Activated CD8-positive, alpha-beta memory T cell treated with anti-CD3 and anti-CD28 coated beads, Interleukin-2, amount 10 ng/mL, durations not matched to agents 7 days and 5 days (primary cell): Measurements from ENCODE around the gene TEKT2. TPM values are rescaled to one million over a fixed set of nuclear protein-coding genes. Genes with fewer than 3 reads are reported as not detected.
A peak's percentile ranks its signal among the peaks of the same experiment; 100 is the strongest.

Experiments
- ATAC-seq: fragments of 150-1000 bp; cut with Tn5 transposase; one replicate; pipeline ENCODE4 v1.10.0; 2021; ENCODE audit warnings: moderate library complexity
- CTCF ChIA-PET: fragments of 350-600 bp; sonication (Branson Sonifier 250); formaldehyde crosslinking; loops from one replicate; lab custom pipeline; 2021; ENCODE audit warnings: antibody characterized with exemption; lab: Charles Lee
- DNase-seq: peaks from one replicate; pipeline ENCODE4 v3.0.0-alpha.2; 2020
- H3K27ac Mint-ChIP-seq: one replicate; pipeline ENCODE4 v1.8.0; 2021; ENCODE audit warnings: mild to moderate bottlenecking, mixed read lengths
- H3K27me3 Mint-ChIP-seq: one replicate; pipeline ENCODE4 v1.8.0; 2021; ENCODE audit warnings: mixed read lengths
- H3K36me3 Mint-ChIP-seq: one replicate; pipeline ENCODE4 v1.8.0; 2021; ENCODE audit warnings: mild to moderate bottlenecking, mixed read lengths
- H3K4me1 Mint-ChIP-seq: one replicate; pipeline ENCODE4 v1.8.0; 2021; ENCODE audit warnings: mixed read lengths
- H3K4me3 Mint-ChIP-seq: one replicate; pipeline ENCODE4 v1.8.0; 2021; ENCODE audit warnings: mild to moderate bottlenecking, moderate library complexity, mixed read lengths
- H3K9me3 Mint-ChIP-seq: one replicate; pipeline ENCODE4 v1.8.0; 2022; ENCODE audit warnings: low read depth, mixed read lengths
- total RNA-seq, 2 experiments: library from RNA; stranded (reverse); gene quantifications; one replicate each; pipeline ENCODE4 v1.2.3, GENCODE V29; 2021

Gene TEKT2
- total RNA-seq, 2 experiments from 2014 or later, result not detected

- Mint-ChIP-seq H3K4me3 (no peak overlapping the region), H3K9me3 (no peaks in the 10 kb centered on the region), H3K4me1 (peaks cover 4% of the 10 kb centered on the region), H3K36me3 (peaks cover 3% of the 10 kb centered on the region), H3K27me3 (no peaks in the 10 kb centered on the region), H3K27ac (no peak overlapping the region)
- DNase-seq (peak; percentile 85), ATAC-seq (peak; percentile 93)
- CTCF ChIA-PET, result interaction anchor here (0.7 to 17.9 kb wide), 17 partner anchors 9 to 322 kb away, joined by 3 to 307 read pairs (median 4); partner anchors contain the start of genes ADPRS and TRAPPC3
These were observed 15.9 kb downstream of the TEKT2 start for GRCh38 chr1:36099681-36100341.

GRCh38 chr1:36100376-36100775, 16.5 kb downstream of the TEKT2 start:
- CTCF ChIA-PET, result interaction anchor here (0.7 to 17.9 kb wide), 17 partner anchors 9 to 322 kb away, joined by 3 to 307 read pairs (median 4); partner anchors contain the start of genes ADPRS and TRAPPC3
- peaks cover 3% of the 10 kb centered on the region for H3K36me3 Mint-ChIP-seq

GRCh38 chr1:36101546-36101945, 17.7 kb downstream of the TEKT2 start:
- DNase-seq, result no peak
- H3K4me3 Mint-ChIP-seq, result no peak overlapping the region
- H3K27me3 Mint-ChIP-seq, result no peaks in the 10 kb centered on the region
- CTCF ChIA-PET, result interaction anchor here (1.5 to 17.9 kb wide), 5 partner anchors 11 to 284 kb away, joined by 3 to 307 read pairs (median 11); partner anchors contain the start of genes STK40 and TRAPPC3
- no peak overlapping the region for H3K27ac Mint-ChIP-seq
- no peak for ATAC-seq
- H3K36me3 Mint-ChIP-seq, result no peaks in the 10 kb centered on the region
- H3K9me3 Mint-ChIP-seq, result no peaks in the 10 kb centered on the region
- peaks cover 4% of the 10 kb centered on the region for H3K4me1 Mint-ChIP-seq

More at GRCh38 chr1:36100376-36100775, 16.5 kb downstream of the TEKT2 start:
- no peak overlapping the region for H3K27ac Mint-ChIP-seq
- H3K27me3 Mint-ChIP-seq, result no peaks in the 10 kb centered on the region
- DNase-seq, result no peak
- no peak overlapping the region for H3K4me3 Mint-ChIP-seq
- ATAC-seq, result no peak
- peaks cover 4% of the 10 kb centered on the region for H3K4me1 Mint-ChIP-seq
- H3K9me3 Mint-ChIP-seq, result no peaks in the 10 kb centered on the region

GRCh38 chr1:36106269-36106668, 22.4 kb downstream of the TEKT2 start:
- Mint-ChIP-seq H3K27ac (no peak overlapping the region), H3K4me3 (no peak overlapping the region), H3K27me3 (no peaks in the 10 kb centered on the region), H3K4me1 (peaks cover 24% of the 10 kb centered on the region), H3K9me3 (no peaks in the 10 kb centered on the region), H3K36me3 (no peaks in the 10 kb centered on the region)
- ATAC-seq (no peak), DNase-seq (no peak)
- CTCF ChIA-PET, result interaction anchor here (1.0 to 17.9 kb wide), 4 partner anchors 11 to 43 kb away, joined by 3 to 307 read pairs (median 4); partner anchors contain the start of gene TRAPPC3

GRCh38 chr1:36107394-36107793, 23.5 kb downstream of the TEKT2 start:
- H3K27ac Mint-ChIP-seq, result no peak overlapping the region
- no peak overlapping the region for H3K4me3 Mint-ChIP-seq
- H3K4me1 Mint-ChIP-seq, result peaks cover 32% of the 10 kb centered on the region
- ATAC-seq (no peak), DNase-seq (no peak)
- no peaks in the 10 kb centered on the region for H3K36me3 Mint-ChIP-seq
- no peaks in the 10 kb centered on the region for H3K9me3 Mint-ChIP-seq
- CTCF ChIA-PET, result interaction anchor here (0.9 to 17.9 kb wide), 3 partner anchors 26 to 216 kb away, joined by 3 to 307 read pairs (median 4); partner anchors contain the start of gene TRAPPC3
- H3K27me3 Mint-ChIP-seq, result no peaks in the 10 kb centered on the region

GRCh38 chr1:36108314-36108713, 24.4 kb downstream of the TEKT2 start:
- Mint-ChIP-seq H3K27me3 (no peaks in the 10 kb centered on the region), H3K9me3 (no peaks in the 10 kb centered on the region), H3K27ac (peak overlapping the region; percentile 64), H3K4me3 (no peak overlapping the region), H3K36me3 (no peaks in the 10 kb centered on the region), H3K4me1 (peaks cover 32% of the 10 kb centered on the region)
- DNase-seq (no peak), ATAC-seq (no peak)
- CTCF ChIA-PET, result interaction anchor here (1.0 to 4.1 kb wide), 4 partner anchors 10 to 79 kb away, joined by 3 to 34 read pairs (median 4); partner anchors contain the start of gene TRAPPC3

GRCh38 chr1:36109041-36109679, 25.3 kb downstream of the TEKT2 start:
- H3K4me3 Mint-ChIP-seq, result no peak overlapping the region
- H3K36me3 Mint-ChIP-seq, result no peaks in the 10 kb centered on the region
- H3K9me3 Mint-ChIP-seq, result no peaks in the 10 kb centered on the region
- peak overlapping the region; percentile 76 for H3K27ac Mint-ChIP-seq
- H3K4me1 Mint-ChIP-seq, result peaks cover 32% of the 10 kb centered on the region
- CTCF ChIA-PET, result interaction anchor here (0.7 to 4.1 kb wide), 5 partner anchors 9 to 79 kb away, joined by 3 to 34 read pairs (median 3); partner anchors contain the start of gene TRAPPC3
- peak; percentile 97 for ATAC-seq
- no peaks in the 10 kb centered on the region for H3K27me3 Mint-ChIP-seq
- DNase-seq, result peak; percentile 85

GRCh38 chr1:36111151-36111550, 27.3 kb downstream of the TEKT2 start:
- Mint-ChIP-seq H3K4me3 (no peak overlapping the region), H3K4me1 (peaks cover 32% of the 10 kb centered on the region), H3K27me3 (no peaks in the 10 kb centered on the region), H3K9me3 (no peaks in the 10 kb centered on the region), H3K27ac (no peak overlapping the region), H3K36me3 (no peaks in the 10 kb centered on the region)
- ATAC-seq, result no peak
- CTCF ChIA-PET, result interaction anchor here (1.9 to 4.1 kb wide), 2 partner anchors 23 to 77 kb away, joined by 4 to 34 read pairs; no protein-coding TSS in a partner anchor
- no peak for DNase-seq

- H3K9me3 Mint-ChIP-seq, result no peaks in the 10 kb centered on the region
- no peak overlapping the region for H3K4me3 Mint-ChIP-seq
- H3K4me1 Mint-ChIP-seq, result peaks cover 32% of the 10 kb centered on the region
- H3K27me3 Mint-ChIP-seq, result no peaks in the 10 kb centered on the region
- ATAC-seq, result no peak
- no peak for DNase-seq
- CTCF ChIA-PET, result interaction anchor here (1.3 kb wide), 1 partner anchor 22 kb away, joined by 5 read pairs; no protein-coding TSS in a partner anchor
- H3K27ac Mint-ChIP-seq, result no peak overlapping the region
- no peaks in the 10 kb centered on the region for H3K36me3 Mint-ChIP-seq
These were observed 28.9 kb downstream of the TEKT2 start for GRCh38 chr1:36112823-36113222.

- DNase-seq (no peak), ATAC-seq (no peak)
- Mint-ChIP-seq H3K27ac (no peak overlapping the region), H3K36me3 (no peaks in the 10 kb centered on the region), H3K9me3 (no peaks in the 10 kb centered on the region), H3K27me3 (no peaks in the 10 kb centered on the region), H3K4me1 (peaks cover 18% of the 10 kb centered on the region), H3K4me3 (no peak overlapping the region)
- CTCF ChIA-PET, result interaction anchor here (1.0 to 1.2 kb wide), 2 partner anchors 14 to 20 kb away, joined by 3 read pairs; no protein-coding TSS in a partner anchor
These were observed 30.5 kb downstream of the TEKT2 start for GRCh38 chr1:36114371-36114770.

- CTCF ChIA-PET, result interaction anchor here (0.8 to 1.4 kb wide), 3 partner anchors 15 to 171 kb away, joined by 3 to 4 read pairs (median 3); no protein-coding TSS in a partner anchor
- ATAC-seq (no peak), DNase-seq (no peak)
- Mint-ChIP-seq H3K9me3 (no peaks in the 10 kb centered on the region), H3K36me3 (no peaks in the 10 kb centered on the region), H3K4me1 (peaks cover 15% of the 10 kb centered on the region), H3K27me3 (peaks cover 2% of the 10 kb centered on the region), H3K4me3 (no peak overlapping the region), H3K27ac (no peak overlapping the region)
These were observed 31.3 kb downstream of the TEKT2 start for GRCh38 chr1:36115200-36115669.

- peaks cover 11% of the 10 kb centered on the region for H3K4me1 Mint-ChIP-seq
- H3K27me3 Mint-ChIP-seq, result peaks cover 2% of the 10 kb centered on the region
- H3K36me3 Mint-ChIP-seq, result no peaks in the 10 kb centered on the region
- DNase-seq (no peak), ATAC-seq (no peak)
- CTCF ChIA-PET, result interaction anchor here (0.8 to 1.8 kb wide), 3 partner anchors 16 to 170 kb away, joined by 3 to 4 read pairs (median 4); no protein-coding TSS in a partner anchor
- no peaks in the 10 kb centered on the region for H3K9me3 Mint-ChIP-seq
- no peak overlapping the region for H3K27ac Mint-ChIP-seq
- no peak overlapping the region for H3K4me3 Mint-ChIP-seq
These were observed 32.0 kb downstream of the TEKT2 start for GRCh38 chr1:36115931-36116330.

- Mint-ChIP-seq H3K27ac (no peak overlapping the region), H3K36me3 (no peaks in the 10 kb centered on the region), H3K4me3 (no peak overlapping the region), H3K4me1 (peaks cover 3% of the 10 kb centered on the region), H3K9me3 (no peaks in the 10 kb centered on the region), H3K27me3 (peaks cover 5% of the 10 kb centered on the region)
- CTCF ChIA-PET, result interaction anchor here (1.0 to 3.9 kb wide), 6 partner anchors 10 to 32 kb away, joined by 3 to 38 read pairs (median 5); partner anchors contain the start of gene TRAPPC3
- DNase-seq (no peak), ATAC-seq (no peak)
These were observed 33.0 kb downstream of the TEKT2 start for GRCh38 chr1:36116901-36117300.
